Measurements from ENCODE around the gene MCOLN3.
"Not testable (repeated sequence)": the region's sequence is repeated elsewhere in the genome, so short reads cannot be mapped to it uniquely, and the experiment has no call there.

MCOLN3 gene

GRCh38 chr1:84991097-84991920 lies 57.0 kb downstream of the MCOLN3 start:
- peak; percentile 44 to 75 (median 65) for DNase-seq

GRCh38 chr1:84988588-84988987 lies 59.7 kb downstream of the MCOLN3 start:
- peak in 3 of 4 experiments; percentile 38 to 59 (median 48) for DNase-seq

- DNase-seq = not testable (repeated sequence)
Measured at GRCh38 chr1:84986561-84986960, 61.7 kb downstream of the MCOLN3 start.

- DNase-seq = no peak
Measured at GRCh38 chr1:84985365-84985764, 62.9 kb downstream of the MCOLN3 start.

- DNase-seq = no peak
Measured at GRCh38 chr1:84982395-84982794, 65.9 kb downstream of the MCOLN3 start.

- no peak for DNase-seq
Measured at GRCh38 chr1:84975035-84975434, 73.3 kb downstream of the MCOLN3 start.

GRCh38 chr1:84973498-84974334 lies 74.6 kb downstream of the MCOLN3 start:
- peak; percentile 18 to 67 (median 48) for DNase-seq

GRCh38 chr1:84972377-84972987 lies 75.8 kb downstream of the MCOLN3 start:
- DNase-seq = no peak

GRCh38 chr1:84971957-84972356 lies 76.3 kb downstream of the MCOLN3 start:
- no peak for DNase-seq

GRCh38 chr1:84969489-84970250 lies 78.6 kb downstream of the MCOLN3 start:
- DNase-seq = no peak

- no peak for DNase-seq
Measured at GRCh38 chr1:84968865-84969264, 79.4 kb downstream of the MCOLN3 start.

- no peak for DNase-seq
Measured at GRCh38 chr1:84968101-84968500, 80.2 kb downstream of the MCOLN3 start.
